ENCODE measurements around the gene OPCML.

DNA sequence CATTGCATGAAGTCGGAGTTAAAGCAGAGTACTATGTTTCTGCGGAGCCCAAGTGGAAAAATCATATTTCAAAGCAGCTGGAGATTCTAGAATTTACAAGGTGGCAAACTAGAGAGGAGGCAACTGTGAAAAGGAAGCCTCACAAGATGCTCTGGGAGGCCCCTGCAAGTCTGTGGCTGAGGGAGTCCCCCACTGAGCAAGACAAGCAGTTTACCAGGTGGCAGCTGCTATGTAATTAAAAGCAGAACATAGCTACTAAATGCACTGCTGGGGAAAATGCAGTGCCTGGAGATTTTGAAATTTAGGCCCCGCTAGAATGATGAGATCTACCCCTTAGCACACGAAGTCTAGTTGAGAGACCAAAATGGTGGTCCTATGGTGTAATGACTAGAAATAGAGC is 728.0 kb downstream of the OPCML start:
- TF ChIP-seq, protein P1, sequence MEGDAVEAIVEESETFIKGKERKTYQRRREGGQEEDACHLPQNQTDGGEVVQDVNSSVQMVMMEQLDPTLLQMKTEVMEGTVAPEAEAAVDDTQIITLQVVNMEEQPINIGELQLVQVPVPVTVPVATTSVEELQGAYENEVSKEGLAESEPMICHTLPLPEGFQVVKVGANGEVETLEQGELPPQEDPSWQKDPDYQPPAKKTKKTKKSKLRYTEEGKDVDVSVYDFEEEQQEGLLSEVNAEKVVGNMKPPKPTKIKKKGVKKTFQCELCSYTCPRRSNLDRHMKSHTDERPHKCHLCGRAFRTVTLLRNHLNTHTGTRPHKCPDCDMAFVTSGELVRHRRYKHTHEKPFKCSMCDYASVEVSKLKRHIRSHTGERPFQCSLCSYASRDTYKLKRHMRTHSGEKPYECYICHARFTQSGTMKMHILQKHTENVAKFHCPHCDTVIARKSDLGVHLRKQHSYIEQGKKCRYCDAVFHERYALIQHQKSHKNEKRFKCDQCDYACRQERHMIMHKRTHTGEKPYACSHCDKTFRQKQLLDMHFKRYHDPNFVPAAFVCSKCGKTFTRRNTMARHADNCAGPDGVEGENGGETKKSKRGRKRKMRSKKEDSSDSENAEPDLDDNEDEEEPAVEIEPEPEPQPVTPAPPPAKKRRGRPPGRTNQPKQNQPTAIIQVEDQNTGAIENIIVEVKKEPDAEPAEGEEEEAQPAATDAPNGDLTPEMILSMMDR (conservative IDR thresholded peaks at IDR 0.05): no peak
- TF ChIP-seq EZH2 (IDR thresholded peaks at IDR 0.05; ENCODE audit: low read depth): no peak

Data from PC-9 (cell line).